Measurements from ENCODE around the gene ACVR1. TPM values are rescaled to one million over a fixed set of nuclear protein-coding genes. Genes with fewer than 3 reads are reported as not detected.
A peak's percentile ranks its signal among the peaks of the same experiment; 100 is the strongest.

The ACVR1 gene
- total RNA-seq, 5 donors from 2014 or later (not counting 1 experiment from before 2014, with no cell fraction given) = 18.3 to 31.5 (median 25.1) TPM

DNA sequence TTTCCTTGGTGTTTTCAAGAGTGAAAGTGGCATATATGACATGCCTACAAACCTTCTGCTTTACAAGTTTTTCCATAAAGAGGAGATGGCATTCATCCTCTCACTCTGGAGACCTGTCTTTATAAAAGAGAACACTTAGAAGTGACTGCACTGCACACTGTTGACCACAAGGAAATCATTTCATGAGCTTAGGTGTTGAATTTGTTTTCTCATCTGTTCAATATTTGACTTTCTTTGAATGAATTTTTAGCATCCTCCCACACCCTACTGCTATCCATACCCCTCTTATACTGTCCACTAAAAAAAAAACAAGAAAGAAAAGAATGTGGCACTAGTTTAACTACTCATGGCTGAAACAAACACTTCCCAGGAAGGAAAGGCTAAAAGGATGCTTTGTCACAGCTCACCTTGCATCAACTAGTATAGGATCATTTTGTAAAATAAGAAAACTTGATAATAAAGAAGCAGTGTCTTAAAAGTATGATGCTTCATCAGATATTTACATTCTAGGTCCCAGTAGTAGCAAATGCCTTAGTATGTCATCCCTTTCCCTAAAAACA lies 83.0 kb downstream of the ACVR1 start:
- no peaks in the 10 kb centered on the region for H3K9me3 ChIP-seq
- ATAC-seq (replicated peaks in 1 of 4) = no peak
- peaks cover 28% of the 10 kb centered on the region for H3K36me3 Mint-ChIP-seq
- no peak overlapping the region for H3K4me3 ChIP-seq (ENCODE audit: control insufficient read depth in 1 of 2, extremely low read depth in 1 of 2, low read length in 1 of 2)
- peaks cover 0 to 15% of the 10 kb centered on the region in 2 donors for H3K36me3 ChIP-seq (ENCODE audit: control insufficient read depth in 2 of 2, extremely low read depth in 1 of 2, insufficient read depth in 1 of 2, low read length in 1 of 2)
- H3K27ac Mint-ChIP-seq = peak overlapping the region; percentile 5 to 62
- POLR2A ChIA-PET = no interaction called here
- no peaks in the 10 kb centered on the region for H3K27me3 ChIP-seq (replicated peaks in 1 of 2; ENCODE audit: control insufficient read depth in 2 of 2, extremely low read depth in 1 of 2, insufficient read depth in 2 of 2, low read length in 1 of 2)
- H3K27me3 Mint-ChIP-seq = no peaks in the 10 kb centered on the region
- no peaks in the 10 kb centered on the region for H3K9me3 Mint-ChIP-seq
- CTCF ChIA-PET = no interaction called here
- no peak overlapping the region for H3K27ac ChIP-seq (ENCODE audit: low read length)
- no peak for DNase-seq
- peaks cover 2 to 15% (median 9%) of the 10 kb centered on the region in 3 donors for H3K4me1 Mint-ChIP-seq
- H3K4me3 Mint-ChIP-seq = no peak overlapping the region
- H3K4me1 ChIP-seq (ENCODE audit: control insufficient read depth in 1 of 2, extremely low read depth in 1 of 2, insufficient read depth in 2 of 2, low read length in 2 of 2) = no peaks in the 10 kb centered on the region

DNA sequence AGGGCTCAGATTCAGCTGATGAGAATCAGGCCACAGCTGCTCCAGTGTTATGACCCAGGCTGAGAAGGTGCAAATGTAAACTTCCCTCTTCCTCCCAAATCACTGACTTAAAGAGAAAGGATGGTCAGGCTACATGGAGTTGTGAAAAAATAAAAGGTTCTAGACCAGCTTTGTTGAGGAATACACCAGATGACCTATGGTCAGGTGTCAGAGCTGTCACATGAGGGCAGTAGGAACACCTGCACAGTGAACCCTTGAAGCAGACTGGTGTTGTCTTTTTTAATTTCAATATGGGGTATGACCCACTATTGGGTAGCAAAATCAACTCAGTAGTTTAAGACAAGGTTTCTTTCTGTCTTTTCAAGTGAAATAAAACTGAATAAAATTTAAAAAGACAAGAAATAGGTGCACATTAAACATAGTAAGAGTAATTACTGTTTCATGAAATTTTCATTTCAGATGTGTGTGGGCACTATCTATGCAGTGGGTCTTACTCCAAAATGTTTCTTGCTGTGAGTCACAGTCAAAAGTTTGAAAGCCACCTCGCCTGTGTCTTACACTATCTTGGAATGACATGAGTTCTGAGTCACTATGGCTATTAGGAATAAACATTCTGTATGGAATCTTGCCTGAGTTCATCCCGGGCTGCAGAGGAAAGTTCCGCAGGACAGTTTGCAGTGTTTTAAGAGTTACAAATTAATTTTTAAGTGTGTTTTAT lies 83.6 kb downstream of the ACVR1 start:
- H3K9me3 Mint-ChIP-seq = no peaks in the 10 kb centered on the region
- CTCF ChIA-PET = interaction anchor here in 1 of 2 donors (0.5 kb wide), 1 partner anchor 13 kb away, joined by 5 read pairs; no protein-coding TSS in a partner anchor
- DNase-seq = no peak

DNA sequence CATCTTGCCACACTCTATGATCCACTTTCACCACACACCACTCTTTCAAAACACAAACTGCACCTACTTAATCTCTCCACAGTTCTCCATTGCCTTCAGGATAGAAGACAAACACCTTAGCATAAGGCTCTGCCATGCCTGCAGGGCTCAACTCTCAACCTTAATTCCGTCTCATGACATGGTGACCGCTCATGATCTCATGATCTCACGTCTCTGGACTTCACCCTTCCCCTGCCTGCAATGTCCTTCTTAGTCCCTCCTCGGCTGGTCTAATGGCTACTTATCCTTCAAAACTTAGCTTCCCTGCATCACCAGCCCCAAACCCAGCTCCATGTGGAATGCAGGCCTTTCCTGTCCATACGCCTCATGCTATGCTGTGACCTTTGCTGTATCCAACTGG lies 85.3 kb downstream of the ACVR1 start:
- 96% methylated on average over 5 of the region's 5 CpGs for WGBS (ENCODE audit: insufficient coverage)
- Mint-ChIP-seq H3K36me3 (peaks cover 18% of the 10 kb centered on the region), H3K27ac (no peak overlapping the region), H3K9me3 (no peaks in the 10 kb centered on the region), H3K27me3 (no peaks in the 10 kb centered on the region), H3K4me3 (no peak overlapping the region), H3K4me1 (peaks cover 11 to 19% (median 13%) of the 10 kb centered on the region in 3 donors)
- Histone ChIP-seq H3K4me3 (ENCODE audit: control insufficient read depth in 1 of 2, extremely low read depth in 1 of 2, low read length in 1 of 2) (no peak overlapping the region), H3K36me3 (ENCODE audit: control insufficient read depth in 2 of 2, extremely low read depth in 1 of 2, insufficient read depth in 1 of 2, low read length in 1 of 2) (peaks cover 0 to 2% of the 10 kb centered on the region in 2 donors), H3K27ac (ENCODE audit: low read length) (no peak overlapping the region), H3K9me3 (no peaks in the 10 kb centered on the region), H3K27me3 (replicated peaks in 1 of 2; ENCODE audit: control insufficient read depth in 2 of 2, extremely low read depth in 1 of 2, insufficient read depth in 2 of 2, low read length in 1 of 2) (no peaks in the 10 kb centered on the region), H3K4me1 (ENCODE audit: control insufficient read depth in 1 of 2, extremely low read depth in 1 of 2, insufficient read depth in 2 of 2, low read length in 2 of 2) (no peaks in the 10 kb centered on the region)
- CTCF ChIA-PET = interaction anchor here in 1 of 2 donors (0.6 kb wide), 1 partner anchor 12 kb away, joined by 3 read pairs; no protein-coding TSS in a partner anchor
- POLR2A ChIA-PET = no interaction called here
- DNase-seq (no peak), ATAC-seq (replicated peaks in 1 of 4) (no peak)

More for the DNA sequence above, 83.6 kb downstream of the ACVR1 start:
- POLR2A ChIA-PET = no interaction called here
- Mint-ChIP-seq H3K4me1 (peaks cover 6 to 15% (median 9%) of the 10 kb centered on the region in 3 donors), H3K4me3 (no peak overlapping the region), H3K36me3 (peaks cover 22% of the 10 kb centered on the region), H3K27ac (no peak overlapping the region), H3K27me3 (no peaks in the 10 kb centered on the region)
- peaks cover 0 to 12% of the 10 kb centered on the region in 2 donors for H3K36me3 ChIP-seq (ENCODE audit: control insufficient read depth in 2 of 2, extremely low read depth in 1 of 2, insufficient read depth in 1 of 2, low read length in 1 of 2)
- H3K27ac ChIP-seq (ENCODE audit: low read length) = no peak overlapping the region
- ATAC-seq (replicated peaks in 1 of 4) = no peak
- H3K27me3 ChIP-seq (replicated peaks in 1 of 2; ENCODE audit: control insufficient read depth in 2 of 2, extremely low read depth in 1 of 2, insufficient read depth in 2 of 2, low read length in 1 of 2) = no peaks in the 10 kb centered on the region
- no peak overlapping the region for H3K4me3 ChIP-seq (ENCODE audit: control insufficient read depth in 1 of 2, extremely low read depth in 1 of 2, low read length in 1 of 2)
- H3K4me1 ChIP-seq (ENCODE audit: control insufficient read depth in 1 of 2, extremely low read depth in 1 of 2, insufficient read depth in 2 of 2, low read length in 2 of 2) = no peaks in the 10 kb centered on the region
- no peaks in the 10 kb centered on the region for H3K9me3 ChIP-seq
- WGBS (ENCODE audit: insufficient coverage) = 86% methylated on average over 3 of the region's 3 CpGs

DNA sequence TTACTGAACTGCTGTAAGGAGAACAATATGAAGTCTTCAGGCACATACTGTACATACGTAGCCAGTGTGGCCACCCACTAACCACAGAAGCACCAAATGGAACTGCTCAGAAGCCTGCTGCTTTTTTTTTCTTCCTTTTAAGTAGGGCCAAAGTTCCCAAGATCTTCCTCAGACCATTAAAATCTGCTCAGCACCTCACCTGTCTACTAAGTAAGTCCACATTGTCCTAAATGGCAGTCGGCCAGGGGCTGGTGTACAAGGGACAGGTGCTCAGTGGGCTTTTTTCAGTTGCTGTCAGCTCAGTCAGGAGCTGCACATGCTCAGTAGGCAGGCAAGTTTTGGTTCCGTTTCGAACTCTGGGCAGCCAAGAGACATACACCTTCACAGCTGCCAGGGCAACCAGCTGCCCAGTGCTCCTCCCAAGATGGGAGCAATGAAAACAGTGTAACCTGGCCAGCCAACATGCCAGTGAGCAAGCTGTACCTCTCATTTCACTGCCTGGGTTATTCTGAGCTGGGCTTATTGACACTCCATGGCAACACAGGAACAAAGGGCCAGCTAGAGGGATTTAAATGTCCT lies 86.1 kb downstream of the ACVR1 start:
- Mint-ChIP-seq H3K4me1 (peaks cover 13 to 22% (median 19%) of the 10 kb centered on the region in 3 donors), H3K36me3 (peaks cover 19% of the 10 kb centered on the region), H3K27ac (peak overlapping the region in 1 of 2 donors; percentile 26), H3K9me3 (no peaks in the 10 kb centered on the region), H3K4me3 (no peak overlapping the region), H3K27me3 (no peaks in the 10 kb centered on the region)
- H3K27ac ChIP-seq (ENCODE audit: low read length) = no peak overlapping the region
- H3K4me3 ChIP-seq (ENCODE audit: control insufficient read depth in 1 of 2, extremely low read depth in 1 of 2, low read length in 1 of 2) = no peak overlapping the region
- ChIA-PET CTCF (interaction anchor here in 1 of 2 donors (0.6 kb wide), 1 partner anchor 11 kb away, joined by 3 read pairs; no protein-coding TSS in a partner anchor), POLR2A (no interaction called here)
- H3K4me1 ChIP-seq (ENCODE audit: control insufficient read depth in 1 of 2, extremely low read depth in 1 of 2, insufficient read depth in 2 of 2, low read length in 2 of 2) = no peaks in the 10 kb centered on the region
- DNase-seq = no peak
- no peaks in the 10 kb centered on the region for H3K9me3 ChIP-seq
- ATAC-seq (replicated peaks in 1 of 4) = no peak
- no peaks in the 10 kb centered on the region for H3K27me3 ChIP-seq (replicated peaks in 1 of 2; ENCODE audit: control insufficient read depth in 2 of 2, extremely low read depth in 1 of 2, insufficient read depth in 2 of 2, low read length in 1 of 2)
- no peaks in the 10 kb centered on the region for H3K36me3 ChIP-seq (ENCODE audit: control insufficient read depth in 2 of 2, extremely low read depth in 1 of 2, insufficient read depth in 1 of 2, low read length in 1 of 2)
- WGBS (ENCODE audit: insufficient coverage) = 87% methylated on average over 3 of the region's 4 CpGs

DNA sequence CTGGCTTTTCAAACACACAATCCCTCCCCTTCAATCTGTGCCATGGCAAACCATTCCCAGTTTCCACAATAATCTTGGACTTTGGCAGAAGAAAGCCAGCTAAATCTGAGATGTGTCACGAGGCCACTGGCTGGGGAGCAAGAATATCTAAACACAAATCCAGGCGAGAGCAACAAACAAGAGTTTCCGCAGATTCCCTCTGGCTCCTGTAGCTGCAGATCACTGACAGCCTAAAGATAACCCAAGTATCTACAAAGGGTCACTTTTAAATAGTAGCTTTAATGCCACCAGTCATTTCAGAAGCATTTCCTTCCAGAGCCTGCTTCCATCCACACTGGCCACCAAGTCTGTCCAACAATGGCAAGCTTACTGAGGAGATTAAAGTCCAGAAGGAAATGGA lies 86.9 kb downstream of the ACVR1 start:
- no peaks in the 10 kb centered on the region for H3K27me3 Mint-ChIP-seq
- H3K27me3 ChIP-seq (replicated peaks in 1 of 2; ENCODE audit: control insufficient read depth in 2 of 2, extremely low read depth in 1 of 2, insufficient read depth in 2 of 2, low read length in 1 of 2) = no peaks in the 10 kb centered on the region
- 100% methylated on average over 2 of the region's 3 CpGs for WGBS (ENCODE audit: insufficient coverage)
- peaks cover 21 to 29% (median 26%) of the 10 kb centered on the region in 3 donors for H3K4me1 Mint-ChIP-seq
- H3K9me3 Mint-ChIP-seq = no peaks in the 10 kb centered on the region
- no peak overlapping the region for H3K27ac ChIP-seq (ENCODE audit: low read length)
- ATAC-seq (replicated peaks in 1 of 4) (no peak), DNase-seq (no peak)
- H3K36me3 Mint-ChIP-seq = peaks cover 18% of the 10 kb centered on the region
- no peaks in the 10 kb centered on the region for H3K9me3 ChIP-seq
- POLR2A ChIA-PET = interaction anchor here in 1 of 2 donors (0.6 kb wide), 2 partner anchors 86 to 118 kb away, joined by 7 to 9 read pairs; no protein-coding TSS in a partner anchor
- peaks cover 4 to 5% of the 10 kb centered on the region in 2 experiments for H3K4me1 ChIP-seq (ENCODE audit: control insufficient read depth in 1 of 2, extremely low read depth in 1 of 2, insufficient read depth in 2 of 2, low read length in 2 of 2)
- H3K4me3 Mint-ChIP-seq = no peak overlapping the region
- H3K36me3 ChIP-seq (ENCODE audit: control insufficient read depth in 2 of 2, extremely low read depth in 1 of 2, insufficient read depth in 1 of 2, low read length in 1 of 2) = no peaks in the 10 kb centered on the region
- no peak overlapping the region for H3K27ac Mint-ChIP-seq
- no peak overlapping the region for H3K4me3 ChIP-seq (ENCODE audit: control insufficient read depth in 1 of 2, extremely low read depth in 1 of 2, low read length in 1 of 2)
- CTCF ChIA-PET = no interaction called here

DNA sequence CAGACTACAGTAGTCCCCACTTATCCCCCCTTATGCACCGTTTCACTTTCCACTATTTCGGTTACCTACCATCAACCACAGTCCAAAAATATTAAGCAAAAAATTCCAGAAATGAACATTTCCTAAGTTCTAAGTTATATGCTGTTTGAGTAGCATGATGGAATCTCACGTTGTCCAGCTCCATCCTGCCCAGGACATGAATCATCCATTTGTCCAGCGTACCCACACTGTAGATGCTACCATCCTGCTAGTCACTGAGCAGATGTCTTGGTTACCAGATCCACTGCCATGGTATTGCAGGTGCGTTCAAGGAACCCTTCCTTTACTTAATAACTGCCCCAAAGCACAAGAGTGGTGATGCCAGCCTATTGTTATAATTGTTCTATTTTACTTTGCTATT lies 87.9 kb downstream of the ACVR1 start:
- Mint-ChIP-seq H3K4me3 (no peak overlapping the region), H3K27ac (peak overlapping the region in 1 of 2 donors; percentile 17), H3K4me1 (peaks cover 30 to 39% (median 32%) of the 10 kb centered on the region in 3 donors), H3K27me3 (no peaks in the 10 kb centered on the region), H3K36me3 (peaks cover 13% of the 10 kb centered on the region), H3K9me3 (no peaks in the 10 kb centered on the region)
- ATAC-seq (replicated peaks in 1 of 4) (no peak), DNase-seq (no peak)
- Histone ChIP-seq H3K27me3 (replicated peaks in 1 of 2; ENCODE audit: control insufficient read depth in 2 of 2, extremely low read depth in 1 of 2, insufficient read depth in 2 of 2, low read length in 1 of 2) (no peaks in the 10 kb centered on the region), H3K36me3 (ENCODE audit: control insufficient read depth in 2 of 2, extremely low read depth in 1 of 2, insufficient read depth in 1 of 2, low read length in 1 of 2) (no peaks in the 10 kb centered on the region), H3K4me3 (ENCODE audit: control insufficient read depth in 1 of 2, extremely low read depth in 1 of 2, low read length in 1 of 2) (no peak overlapping the region), H3K4me1 (ENCODE audit: control insufficient read depth in 1 of 2, extremely low read depth in 1 of 2, insufficient read depth in 2 of 2, low read length in 2 of 2) (peaks cover 9 to 12% of the 10 kb centered on the region in 2 experiments), H3K27ac (ENCODE audit: low read length) (no peak overlapping the region), H3K9me3 (no peaks in the 10 kb centered on the region)
- ChIA-PET CTCF (interaction anchor here in 1 of 2 donors (1.5 kb wide), 1 partner anchor 16 kb away, joined by 3 read pairs; no protein-coding TSS in a partner anchor), POLR2A (interaction anchor here in 1 of 2 donors (0.6 kb wide), 1 partner anchor 834 kb away, joined by 7 read pairs; no protein-coding TSS in a partner anchor)
- 80% methylated on average over 2 of the region's 5 CpGs for WGBS (ENCODE audit: insufficient coverage)
